ENCODE data around the gene ENO2. TPM values are rescaled to one million over a fixed set of nuclear protein-coding genes. Genes with fewer than 3 reads are reported as not detected.

The ENO2 gene
- total RNA-seq, 2 experiments from 2014 or later = 85.6 to 103 TPM

GRCh38 chr12:6963016-6963731, 48.8 kb downstream of the ENO2 start:
- intact Hi-C loops (cut with DNase I, micrococcal nuclease) = no loop called here
- H3K36me3 ChIP-seq (ENCODE audit: insufficient read depth, low read length) = peaks cover 48% of the 10 kb centered on the region

GRCh38 chr12:6963791-6964413, 49.5 kb downstream of the ENO2 start:
- Mint-ChIP-seq H3K36me3 (ENCODE audit: low read depth) (peaks cover 69% of the 10 kb centered on the region), H3K27ac (peak overlapping the region; percentile 90), H3K4me3 (no peak overlapping the region), H3K9me3 (no peaks in the 10 kb centered on the region), H3K4me1 (ENCODE audit: low read depth) (peaks cover 56% of the 10 kb centered on the region), H3K27me3 (no peaks in the 10 kb centered on the region)
- Histone ChIP-seq H3K27ac (ENCODE audit: low read depth in 1 of 2, low read length in 2 of 2) (peak overlapping the region in 1 of 2 donors; percentile 39), H3K27me3 (ENCODE audit: control insufficient read depth in 1 of 2, insufficient read depth in 2 of 2, low read length in 2 of 2) (no peaks in the 10 kb centered on the region), H3K36me3 (ENCODE audit: insufficient read depth, low read length) (peaks cover 48% of the 10 kb centered on the region), H3K9me3 (ENCODE audit: control insufficient read depth in 1 of 2, insufficient read depth in 1 of 2, low read length in 2 of 2) (no peaks in the 10 kb centered on the region), H3K4me3 (ENCODE audit: low read length) (no peak overlapping the region), H3K4me1 (ENCODE audit: insufficient read depth, low read length) (peaks cover 70% of the 10 kb centered on the region)
- intact Hi-C loops (cut with DNase I, micrococcal nuclease) = loop anchor here in 1 of 2 experiments (2.0 kb wide), 1 partner anchor 95 kb away; no protein-coding TSS in a partner anchor
- ChIA-PET POLR2A (interaction anchor here (1.0 to 16.4 kb wide), 10 partner anchors 8 to 145 kb away, joined by 3 to 963 read pairs (median 5); partner anchors contain the start of genes ATN1, C12orf57, C1RL and PTPN6), CTCF (interaction anchor here (0.5 to 13.3 kb wide), 6 partner anchors 16 to 154 kb away, joined by 3 to 324 read pairs (median 8); partner anchors contain the start of genes C12orf57, PTPN6 and RNU7-1)
- DNase-seq (peak in 1 of 14 experiments; percentile 36), ATAC-seq (ENCODE audit: poor library complexity) (no peak)
- TF ChIP-seq, protein P1, sequence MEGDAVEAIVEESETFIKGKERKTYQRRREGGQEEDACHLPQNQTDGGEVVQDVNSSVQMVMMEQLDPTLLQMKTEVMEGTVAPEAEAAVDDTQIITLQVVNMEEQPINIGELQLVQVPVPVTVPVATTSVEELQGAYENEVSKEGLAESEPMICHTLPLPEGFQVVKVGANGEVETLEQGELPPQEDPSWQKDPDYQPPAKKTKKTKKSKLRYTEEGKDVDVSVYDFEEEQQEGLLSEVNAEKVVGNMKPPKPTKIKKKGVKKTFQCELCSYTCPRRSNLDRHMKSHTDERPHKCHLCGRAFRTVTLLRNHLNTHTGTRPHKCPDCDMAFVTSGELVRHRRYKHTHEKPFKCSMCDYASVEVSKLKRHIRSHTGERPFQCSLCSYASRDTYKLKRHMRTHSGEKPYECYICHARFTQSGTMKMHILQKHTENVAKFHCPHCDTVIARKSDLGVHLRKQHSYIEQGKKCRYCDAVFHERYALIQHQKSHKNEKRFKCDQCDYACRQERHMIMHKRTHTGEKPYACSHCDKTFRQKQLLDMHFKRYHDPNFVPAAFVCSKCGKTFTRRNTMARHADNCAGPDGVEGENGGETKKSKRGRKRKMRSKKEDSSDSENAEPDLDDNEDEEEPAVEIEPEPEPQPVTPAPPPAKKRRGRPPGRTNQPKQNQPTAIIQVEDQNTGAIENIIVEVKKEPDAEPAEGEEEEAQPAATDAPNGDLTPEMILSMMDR (IDR thresholded peaks at IDR 0.05) = no peak

More at GRCh38 chr12:6963016-6963731, 48.8 kb downstream of the ENO2 start:
- ATAC-seq (ENCODE audit: poor library complexity) (no peak), DNase-seq (peak in 1 of 14 experiments; percentile 37)
- peak overlapping the region in 1 of 2 donors; percentile 96 for H3K27ac ChIP-seq (ENCODE audit: low read depth in 1 of 2, low read length in 2 of 2)
- peaks cover 69% of the 10 kb centered on the region for H3K36me3 Mint-ChIP-seq (ENCODE audit: low read depth)
- peaks cover 59% of the 10 kb centered on the region for H3K4me1 Mint-ChIP-seq (ENCODE audit: low read depth)
- H3K9me3 ChIP-seq (ENCODE audit: control insufficient read depth in 1 of 2, insufficient read depth in 1 of 2, low read length in 2 of 2) = no peaks in the 10 kb centered on the region
- TF ChIP-seq, protein P1 (IDR thresholded peaks at IDR 0.05) = no peak
- H3K4me1 ChIP-seq (ENCODE audit: insufficient read depth, low read length) = peaks cover 71% of the 10 kb centered on the region
- CTCF ChIA-PET = interaction anchor here (0.5 to 13.3 kb wide), 3 partner anchors 15 to 154 kb away, joined by 3 to 324 read pairs (median 4); partner anchors contain the start of genes C12orf57, PTPN6 and RNU7-1
- no peaks in the 10 kb centered on the region for H3K27me3 ChIP-seq (ENCODE audit: control insufficient read depth in 1 of 2, insufficient read depth in 2 of 2, low read length in 2 of 2)
- POLR2A ChIA-PET = interaction anchor here (1.6 to 16.4 kb wide), 4 partner anchors 9 to 90 kb away, joined by 5 to 963 read pairs (median 51); partner anchors contain the start of genes C12orf57, PTPN6, RNU7-1 and SPSB2
- peak overlapping the region; percentile 97 for H3K27ac Mint-ChIP-seq
- H3K27me3 Mint-ChIP-seq = no peaks in the 10 kb centered on the region
- no peak overlapping the region for H3K4me3 ChIP-seq (ENCODE audit: low read length)
- H3K9me3 Mint-ChIP-seq = no peaks in the 10 kb centered on the region
- no peak overlapping the region for H3K4me3 Mint-ChIP-seq

DNA sequence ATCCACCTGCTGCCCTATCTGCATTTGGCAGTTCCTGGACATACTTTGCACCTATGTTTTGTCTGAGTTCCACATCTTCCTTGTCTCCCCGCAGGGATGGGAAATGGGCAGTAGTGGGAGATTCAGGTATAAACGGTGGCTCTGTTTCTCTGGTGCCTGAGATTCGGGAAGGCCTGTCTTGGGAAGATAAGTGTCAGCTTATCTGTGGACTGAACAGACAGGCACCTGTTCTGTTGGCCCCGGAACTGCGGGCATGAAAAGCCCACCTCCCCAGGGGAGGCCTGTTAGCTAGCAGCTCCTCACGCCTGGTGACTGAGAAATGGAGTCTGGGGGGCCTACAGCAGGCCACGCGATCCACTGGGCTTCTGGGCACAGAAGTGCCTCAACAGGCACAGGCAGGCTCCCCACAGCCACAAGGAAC, 50.2 kb downstream of the ENO2 start:
- Mint-ChIP-seq H3K27me3 (no peaks in the 10 kb centered on the region), H3K36me3 (ENCODE audit: low read depth) (peaks cover 67% of the 10 kb centered on the region), H3K4me1 (ENCODE audit: low read depth) (peaks cover 57% of the 10 kb centered on the region), H3K4me3 (peak overlapping the region; percentile 79), H3K9me3 (no peaks in the 10 kb centered on the region), H3K27ac (peak overlapping the region; percentile 90)
- Histone ChIP-seq H3K9me3 (ENCODE audit: control insufficient read depth in 1 of 2, insufficient read depth in 1 of 2, low read length in 2 of 2) (no peaks in the 10 kb centered on the region), H3K4me3 (ENCODE audit: low read length) (no peak overlapping the region), H3K4me1 (ENCODE audit: insufficient read depth, low read length) (peaks cover 70% of the 10 kb centered on the region), H3K27ac (ENCODE audit: low read depth in 1 of 2, low read length in 2 of 2) (peak overlapping the region; percentile 38 to 39), H3K27me3 (ENCODE audit: control insufficient read depth in 1 of 2, insufficient read depth in 2 of 2, low read length in 2 of 2) (no peaks in the 10 kb centered on the region), H3K36me3 (ENCODE audit: insufficient read depth, low read length) (peaks cover 52% of the 10 kb centered on the region)
- peak in 1 of 14 experiments; percentile 36 for DNase-seq
- intact Hi-C loops (cut with DNase I, micrococcal nuclease) = loop anchor here (1.0 to 2.0 kb wide), 4 partner anchors 20 to 96 kb away; partner anchors contain the start of gene C12orf57 (in 2 of the 2)
- TF ChIP-seq, protein P1 (IDR thresholded peaks at IDR 0.05) = no peak
- CTCF ChIA-PET = interaction anchor here (0.6 to 13.3 kb wide), 11 partner anchors 9 to 105 kb away, joined by 3 to 324 read pairs (median 5); partner anchors contain the start of genes C12orf57, LPCAT3, PTPN6 and RNU7-1
- no peak for ATAC-seq (ENCODE audit: poor library complexity)
- POLR2A ChIA-PET = interaction anchor here (0.9 to 16.4 kb wide), 11 partner anchors 9 to 144 kb away, joined by 3 to 963 read pairs (median 5); partner anchors contain the start of genes ATN1, C12orf57, C1RL and LPCAT3
